Right lobe of liver (tissue), 6 donors: Measurements from ENCODE around the gene ADCY5. TPM values are rescaled to one million over a fixed set of nuclear protein-coding genes. Genes with fewer than 3 reads are reported as not detected.

Experiments
- ATAC-seq, 4 donors: fragments of 200-7000 bp; cut with Tn5 transposase; one replicate each; pipeline ENCODE4 v1.9.1; 2020; ENCODE audit warnings: mild to moderate bottlenecking in 4 of 4, moderate library complexity in 4 of 4
- DNase-seq, 3 donors: peaks; one replicate each; pipeline ENCODE4 v3.0.0-alpha.2; 2020
- H3K27ac ChIP-seq, 3 donors: fragments of 200-600 bp; one replicate each; pipeline ENCODE4 v1.8.0; 2022
- H3K27me3 ChIP-seq, 2 donors: fragments of 200-600 bp; one replicate each; pipeline ENCODE4 v1.8.0; 2022
- H3K36me3 ChIP-seq, 4 donors: fragments of 200-600 bp; sonication (generic) in 1 of 4; one replicate each; pipeline versions ENCODE4 v1.5.1 to v1.8.0; 2017 to 2022; ENCODE audit warnings: control low read depth in 1 of 4
- H3K4me1 ChIP-seq, 4 donors: fragments of 200-600 bp; sonication (generic) in 1 of 4; one replicate each; pipeline versions ENCODE4 v1.5.1 to v1.8.0; 2017 to 2022; ENCODE audit warnings: control low read depth in 1 of 4
- H3K4me3 ChIP-seq, 3 donors: fragments of 200-600 bp; one replicate each; pipeline ENCODE4 v1.8.0; 2022
- H3K9me3 ChIP-seq, 4 donors: fragments of 200-600 bp; sonication (generic) in 1 of 4; one replicate each; pipeline versions ENCODE4 v1.5.1 to v1.8.0; 2017 to 2022; ENCODE audit warnings: control low read depth in 1 of 4
- POLR2A ChIP-seq: fragments of 450-650 bp; IDR thresholded peaks from one replicate; pipeline ENCODE4 v1.6.1; 2017; ENCODE audit warnings: antibody characterized with exemption, mild to moderate bottlenecking
- WGBS: methylation state at CpG from one replicate; pipeline ENCODE4 v1.1.6; 2018; ENCODE audit warnings: low coverage, low lambda C conversion rate; ENCODE audit not compliant: insufficient coverage; ENCODE audit errors: missing lambda C conversion rate; 5-methylcytosine and 5-hydroxymethylcytosine counted together
- intact Hi-C, 2 donors: fragments of 100-400 bp; cut with DNase I; formaldehyde crosslinking; loops; one replicate each; pipeline versions ENCODE4 v1.11.2 to v1.14.1; 2022
- total RNA-seq, 6 experiments: library from RNA; depleted of rRNA in 2 of 6; stranded (reverse); fragments of >200 nt in 2 of 6; fragmentation: NEBNext Ultra II Directional in 3 of 6; extraction: Animal tissue kit (Norgen Biotek cat#: 25700) in 3 of 6; gene quantifications; one replicate each; pipeline versions ENCODE4 v1.1.0 to v1.2.4, GENCODE V29; 2016 to 2023
- TF ChIP-seq, protein P1 (sequence below), 4 donors: fragments of 200-600 bp in 3 of 4; fragments of 450-650 bp in 1 of 4; IDR thresholded peaks; one replicate each; pipeline versions ENCODE4 v1.5.1 to v1.8.0; 2016 to 2022; ENCODE audit warnings: antibody characterized with exemption in 4 of 4, mild to moderate bottlenecking in 2 of 4
- donor health status: DM: no; HTN: yes; CAD: no.
- donor health status: DM: no; HTN: no; CAD: no.
- donor health status: DM: no; HTN: no; CAD: no.
- donor health status: DM: no; HTN: yes; CAD: no.
- donor health status: DM: no; HTN: yes; CAD: no.

The ADCY5 gene
- total RNA-seq, 6 experiments from 2014 or later = 1.9 to 3.7 (median 2.7) TPM

DNA sequence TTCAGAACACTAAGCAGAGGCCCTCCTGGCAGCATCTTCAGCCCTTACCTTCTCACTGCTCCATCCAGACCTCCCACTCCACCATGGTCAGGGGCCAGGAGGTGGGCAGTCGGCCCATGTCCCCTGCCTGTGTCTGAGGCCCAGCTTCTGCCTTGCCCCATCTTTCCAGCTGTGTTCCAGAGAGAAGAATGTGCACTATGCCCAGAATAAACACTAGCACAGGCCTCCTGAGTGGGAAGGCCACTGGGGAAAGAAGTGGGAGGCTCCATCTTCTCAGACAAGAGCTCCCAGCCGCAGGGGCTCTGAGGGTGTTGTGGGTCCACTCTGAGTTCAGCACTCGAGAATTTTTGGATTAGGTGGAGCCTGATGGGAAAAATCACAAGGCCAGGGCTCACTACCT lies 44.5 kb downstream of the ADCY5 start:
- TF ChIP-seq, protein P1, sequence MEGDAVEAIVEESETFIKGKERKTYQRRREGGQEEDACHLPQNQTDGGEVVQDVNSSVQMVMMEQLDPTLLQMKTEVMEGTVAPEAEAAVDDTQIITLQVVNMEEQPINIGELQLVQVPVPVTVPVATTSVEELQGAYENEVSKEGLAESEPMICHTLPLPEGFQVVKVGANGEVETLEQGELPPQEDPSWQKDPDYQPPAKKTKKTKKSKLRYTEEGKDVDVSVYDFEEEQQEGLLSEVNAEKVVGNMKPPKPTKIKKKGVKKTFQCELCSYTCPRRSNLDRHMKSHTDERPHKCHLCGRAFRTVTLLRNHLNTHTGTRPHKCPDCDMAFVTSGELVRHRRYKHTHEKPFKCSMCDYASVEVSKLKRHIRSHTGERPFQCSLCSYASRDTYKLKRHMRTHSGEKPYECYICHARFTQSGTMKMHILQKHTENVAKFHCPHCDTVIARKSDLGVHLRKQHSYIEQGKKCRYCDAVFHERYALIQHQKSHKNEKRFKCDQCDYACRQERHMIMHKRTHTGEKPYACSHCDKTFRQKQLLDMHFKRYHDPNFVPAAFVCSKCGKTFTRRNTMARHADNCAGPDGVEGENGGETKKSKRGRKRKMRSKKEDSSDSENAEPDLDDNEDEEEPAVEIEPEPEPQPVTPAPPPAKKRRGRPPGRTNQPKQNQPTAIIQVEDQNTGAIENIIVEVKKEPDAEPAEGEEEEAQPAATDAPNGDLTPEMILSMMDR (IDR thresholded peaks at IDR 0.05) = no peak
- TF ChIP-seq POLR2A = no peak
- ATAC-seq = no peak
- H3K4me3 ChIP-seq = no peak overlapping the region
- H3K36me3 ChIP-seq = no peaks in the 10 kb centered on the region
- no peaks in the 10 kb centered on the region for H3K9me3 ChIP-seq
- no peak overlapping the region for H3K27ac ChIP-seq
- no peaks in the 10 kb centered on the region for H3K27me3 ChIP-seq
- intact Hi-C loops = no loop called here
- no peak for DNase-seq
- H3K4me1 ChIP-seq = peaks cover 0 to 23% (median 0%) of the 10 kb centered on the region in 4 donors
- WGBS = 75% methylated on average over 2 of the region's 3 CpGs

DNA sequence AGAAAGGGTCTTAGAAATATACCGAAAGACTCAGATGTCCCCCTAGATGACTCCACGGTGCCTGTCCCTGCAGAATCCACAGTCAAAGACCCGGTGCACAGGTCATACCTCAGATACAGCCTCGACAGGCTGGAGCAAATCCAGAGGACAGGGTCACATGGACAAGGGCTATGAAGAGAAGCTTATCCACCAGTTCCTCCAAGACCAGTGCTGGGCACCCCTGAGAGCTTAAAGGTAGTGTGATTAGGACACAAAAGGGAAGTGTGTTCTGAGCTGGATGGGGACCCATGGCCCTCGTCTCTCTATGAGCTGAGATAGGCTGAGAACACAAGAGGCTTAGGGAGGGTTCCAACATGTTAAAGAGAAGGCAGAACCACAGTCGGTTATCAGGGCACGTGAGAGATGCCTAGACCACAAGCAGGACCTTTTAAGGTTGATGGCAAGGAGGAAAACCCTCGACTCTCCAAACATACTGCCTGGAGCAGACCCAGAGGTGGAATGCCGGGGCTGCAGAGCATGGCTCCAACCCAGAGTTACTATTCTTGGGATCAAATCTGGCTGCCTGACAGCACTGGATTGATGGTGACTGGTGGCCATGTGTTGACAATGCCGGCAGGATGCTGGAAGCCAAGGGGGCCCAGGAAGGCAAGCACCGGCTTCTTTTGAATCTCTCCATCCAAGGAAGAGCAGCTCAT lies 46.9 kb downstream of the ADCY5 start:
- ATAC-seq (no peak), DNase-seq (no peak)
- TF ChIP-seq POLR2A = no peak
- TF ChIP-seq, protein P1 (IDR thresholded peaks at IDR 0.05) = no peak
- Histone ChIP-seq H3K27ac (no peak overlapping the region), H3K4me1 (peaks cover 0 to 8% (median 0%) of the 10 kb centered on the region in 4 donors), H3K27me3 (no peaks in the 10 kb centered on the region), H3K36me3 (no peaks in the 10 kb centered on the region), H3K9me3 (no peaks in the 10 kb centered on the region), H3K4me3 (no peak overlapping the region)
- WGBS = 57% methylated on average over 8 of the region's 11 CpGs
- intact Hi-C loops = no loop called here

DNA sequence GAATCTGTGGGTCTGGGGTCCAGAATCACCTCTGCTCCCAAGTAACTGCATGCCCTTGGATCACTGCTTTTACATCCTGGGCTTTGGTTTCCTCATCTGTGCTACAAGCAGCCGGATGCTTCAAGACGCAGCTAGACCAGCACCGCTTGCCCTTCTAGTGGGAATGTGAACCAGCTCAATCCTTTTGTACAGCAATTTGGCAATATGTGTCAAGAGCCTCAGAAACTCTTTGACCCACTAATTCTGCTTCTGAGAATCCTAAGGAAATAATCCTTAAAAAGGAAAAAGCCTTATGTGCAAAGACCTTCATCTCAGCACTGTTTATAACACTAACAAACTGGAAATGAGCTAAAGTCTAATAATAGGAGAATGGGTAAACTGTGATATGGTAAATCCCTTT lies 48.7 kb downstream of the ADCY5 start:
- H3K9me3 ChIP-seq = no peaks in the 10 kb centered on the region
- 80% methylated on average over 3 of the region's 3 CpGs for WGBS
- H3K4me3 ChIP-seq = no peak overlapping the region
- DNase-seq (no peak), ATAC-seq (no peak)
- H3K27ac ChIP-seq = no peak overlapping the region
- H3K36me3 ChIP-seq = no peaks in the 10 kb centered on the region
- intact Hi-C loops = no loop called here
- no peaks in the 10 kb centered on the region for H3K4me1 ChIP-seq
- TF ChIP-seq, protein P1 (IDR thresholded peaks at IDR 0.05) = no peak
- TF ChIP-seq POLR2A = no peak
- H3K27me3 ChIP-seq = no peaks in the 10 kb centered on the region

DNA sequence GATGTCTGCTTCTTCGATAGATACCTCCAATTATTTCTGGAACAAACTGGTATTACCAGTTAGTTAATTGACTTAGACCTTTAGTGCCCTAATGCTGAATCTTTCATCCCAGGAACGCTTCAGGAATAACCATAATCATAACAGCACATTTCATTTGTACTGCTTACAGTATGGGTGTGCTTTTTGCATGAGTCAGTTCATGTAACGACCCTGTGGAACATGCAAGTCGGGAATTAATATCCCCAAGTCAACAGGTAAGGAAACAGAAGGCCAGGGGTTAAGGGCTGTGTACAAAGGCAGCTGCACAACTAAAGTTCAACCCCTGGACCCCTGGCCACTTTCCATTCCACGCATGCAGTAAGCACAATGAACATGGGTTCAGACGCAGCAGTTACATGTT lies 49.2 kb downstream of the ADCY5 start:
- no peak for DNase-seq
- Histone ChIP-seq H3K27me3 (no peaks in the 10 kb centered on the region), H3K9me3 (no peaks in the 10 kb centered on the region), H3K27ac (no peak overlapping the region), H3K36me3 (no peaks in the 10 kb centered on the region), H3K4me1 (peaks cover 0 to 3% (median 0%) of the 10 kb centered on the region in 4 donors), H3K4me3 (no peak overlapping the region)
- no peak for TF ChIP-seq POLR2A
- TF ChIP-seq, protein P1 (IDR thresholded peaks at IDR 0.05) = no peak
- 51% methylated on average over 6 of the region's 6 CpGs for WGBS
- no peak for ATAC-seq
- intact Hi-C loops = no loop called here
